Naive thymus-derived CD8-positive, alpha-beta T cell (primary cell): Measurements from ENCODE around the gene HACD2. TPM values are rescaled to one million over a fixed set of nuclear protein-coding genes. Genes with fewer than 3 reads are reported as not detected.

Experiments
- ATAC-seq, 2 donors: fragments of 150-1000 bp; cut with Tn5 transposase in 1 of 2; sonication (Bioruptor Pico), chemical (Tn5 transposase) in 1 of 2; 1 replicate in 1 of 2; 2 replicates in 1 of 2; pipeline ENCODE4 v1.10.0; 2021; ENCODE audit warnings: mild to moderate bottlenecking in 2 of 2, moderate library complexity in 2 of 2
- POLR2A ChIA-PET: fragments of 350-600 bp; sonication (Branson Sonifier 250); formaldehyde crosslinking; loops from one replicate; lab custom pipeline; 2021; ENCODE audit warnings: antibody characterized with exemption; lab: Charles Lee
- DNase-seq, 10 donors: peaks; one replicate each; pipeline versions ENCODE4 v3.0.0 to v3.0.0-alpha.2; 2020 to 2022
- H3K27ac Mint-ChIP-seq, 10 donors: one replicate each; pipeline ENCODE4 v1.8.0; 2020 to 2022; ENCODE audit warnings: mild to moderate bottlenecking in 10 of 10, mixed read lengths in 10 of 10, moderate library complexity in 4 of 10, inconsistent platforms in 1 of 10
- H3K27me3 Mint-ChIP-seq, 5 donors: one replicate each; pipeline ENCODE4 v1.8.0; 2021 to 2022; ENCODE audit warnings: mixed read lengths in 5 of 5
- H3K36me3 Mint-ChIP-seq, 3 donors: one replicate each; pipeline ENCODE4 v1.8.0; 2020 to 2022; ENCODE audit warnings: mixed read lengths in 3 of 3, mild to moderate bottlenecking in 2 of 3, inconsistent platforms in 1 of 3
- H3K4me1 Mint-ChIP-seq, 4 donors: one replicate each; pipeline ENCODE4 v1.8.0; 2021 to 2022; ENCODE audit warnings: mixed read lengths in 4 of 4
- H3K4me3 Mint-ChIP-seq, 10 donors: one replicate each; pipeline ENCODE4 v1.8.0; 2020 to 2022; ENCODE audit warnings: mild to moderate bottlenecking in 10 of 10, mixed read lengths in 10 of 10, moderate library complexity in 6 of 10, inconsistent platforms in 1 of 10
- H3K9me3 Mint-ChIP-seq, 9 donors: one replicate each; pipeline ENCODE4 v1.8.0; 2020 to 2022; ENCODE audit warnings: mixed read lengths in 9 of 9, mild to moderate bottlenecking in 3 of 9, inconsistent platforms in 1 of 9, moderate library complexity in 1 of 9
- polyA plus RNA-seq, 3 donors: library from polyadenylated mRNA; unstranded; fragments of 300-500 nt; fragmentation: Illumina TruSeq; gene quantifications; one replicate each; pipeline ENCODE4 v1.2.3, GENCODE V29; 2021
- total RNA-seq, 8 experiments: library from RNA in 2 of 8; stranded (reverse) in 2 of 8; gene quantifications; one replicate each; pipeline ENCODE4 v1.2.3 and lab custom pipeline; 2021 to 2026

The HACD2 gene
- total and polyA plus RNA-seq, 5 experiments from 2014 or later: 16.0 to 28.9 (median 20.5) TPM

GRCh38 chr3:123533554-123534159, 51.2 kb downstream of the HACD2 start:
- POLR2A ChIA-PET: no interaction called here
- peaks cover 0 to 3% (median under 1%) of the 10 kb centered on the region in 4 donors for H3K4me1 Mint-ChIP-seq
- H3K4me3 Mint-ChIP-seq: no peak overlapping the region
- no peaks in the 10 kb centered on the region for H3K27me3 Mint-ChIP-seq
- ATAC-seq (no peak), DNase-seq (no peak)
- H3K9me3 Mint-ChIP-seq: no peaks in the 10 kb centered on the region
- peak overlapping the region in 1 of 10 donors; percentile 1 for H3K27ac Mint-ChIP-seq
- peaks cover 0 to 7% (median 0%) of the 10 kb centered on the region in 3 donors for H3K36me3 Mint-ChIP-seq

GRCh38 chr3:123528130-123528529, 56.7 kb downstream of the HACD2 start:
- Mint-ChIP-seq H3K27ac (no peak overlapping the region), H3K4me1 (peaks cover 21 to 35% (median 33%) of the 10 kb centered on the region in 4 donors), H3K36me3 (peaks cover 10 to 33% (median 25%) of the 10 kb centered on the region in 3 donors), H3K9me3 (no peaks in the 10 kb centered on the region), H3K4me3 (no peak overlapping the region), H3K27me3 (no peaks in the 10 kb centered on the region)
- ATAC-seq (no peak), DNase-seq (no peak)
- POLR2A ChIA-PET: no interaction called here

DNA sequence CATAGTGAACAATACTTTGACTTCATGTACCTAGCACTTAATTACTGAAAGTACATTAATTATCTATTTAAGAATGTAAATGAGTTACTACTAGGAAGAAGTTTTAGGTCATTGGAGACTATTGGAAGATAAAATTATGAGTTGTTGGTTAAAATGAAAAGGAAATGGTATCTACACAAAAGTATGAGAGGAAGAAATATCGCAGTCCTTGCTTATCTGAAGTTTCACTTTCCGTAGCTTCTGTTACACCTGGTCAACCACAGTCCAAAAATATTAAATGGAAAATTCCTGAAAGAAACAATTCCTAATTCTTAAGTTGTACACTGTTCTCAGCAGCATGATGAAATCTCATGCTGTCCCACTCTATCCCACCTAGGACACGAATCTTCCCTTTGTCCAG, 57.8 kb downstream of the HACD2 start:
- DNase-seq: no peak
- Mint-ChIP-seq H3K4me3 (no peak overlapping the region), H3K27me3 (no peaks in the 10 kb centered on the region), H3K36me3 (peaks cover 10 to 37% (median 27%) of the 10 kb centered on the region in 3 donors), H3K9me3 (no peaks in the 10 kb centered on the region), H3K4me1 (peaks cover 27 to 46% (median 43%) of the 10 kb centered on the region in 4 donors), H3K27ac (no peak overlapping the region)
- no peak for ATAC-seq
- POLR2A ChIA-PET: no interaction called here

DNA sequence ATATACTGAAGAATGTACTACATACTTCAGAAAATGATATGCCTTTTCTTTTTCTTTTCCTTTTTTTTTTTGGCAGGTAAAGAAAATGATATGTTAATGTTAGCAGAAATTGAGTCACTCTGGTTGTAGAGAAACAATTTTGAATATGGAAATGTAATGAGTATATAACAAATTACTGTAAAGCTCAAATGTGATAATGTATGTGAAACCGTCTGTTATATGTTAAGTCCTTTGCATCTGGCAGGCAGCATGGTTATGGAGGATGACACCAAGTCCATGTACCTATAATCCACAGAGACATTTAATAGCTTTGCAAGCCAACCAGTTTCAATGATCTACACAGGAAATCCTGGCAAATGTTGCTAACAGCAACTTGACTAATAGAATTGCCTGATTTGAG, 58.4 kb downstream of the HACD2 start:
- Mint-ChIP-seq H3K27ac (peak overlapping the region in 1 of 10 donors; percentile 55), H3K9me3 (no peaks in the 10 kb centered on the region), H3K4me1 (peaks cover 30 to 50% (median 49%) of the 10 kb centered on the region in 4 donors), H3K36me3 (peaks cover 10 to 37% (median 27%) of the 10 kb centered on the region in 3 donors), H3K27me3 (no peaks in the 10 kb centered on the region), H3K4me3 (no peak overlapping the region)
- ATAC-seq (no peak), DNase-seq (no peak)
- POLR2A ChIA-PET: no interaction called here

DNA sequence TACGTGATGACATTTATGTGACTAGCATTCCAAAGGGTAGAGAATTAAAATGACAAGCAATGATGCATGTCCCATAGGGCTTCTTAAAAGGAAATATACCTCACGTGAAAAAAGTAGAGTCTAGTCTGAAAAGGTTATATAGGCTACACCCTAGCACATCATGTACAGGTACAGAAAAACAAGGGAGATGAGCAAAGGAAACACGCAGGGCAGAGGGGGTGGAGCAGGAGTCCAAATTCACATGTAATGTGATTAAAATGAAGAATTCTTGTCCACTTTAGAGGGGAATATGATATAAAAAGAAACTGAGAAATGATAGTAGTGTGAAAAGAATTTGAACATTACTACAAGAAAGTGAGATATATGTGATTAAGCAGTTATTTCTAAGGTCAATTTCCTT, 59.4 kb downstream of the HACD2 start:
- no peak overlapping the region for H3K4me3 Mint-ChIP-seq
- H3K27me3 Mint-ChIP-seq: no peaks in the 10 kb centered on the region
- no peaks in the 10 kb centered on the region for H3K9me3 Mint-ChIP-seq
- H3K36me3 Mint-ChIP-seq: peaks cover 10 to 37% (median 27%) of the 10 kb centered on the region in 3 donors
- POLR2A ChIA-PET: no interaction called here
- peaks cover 35 to 60% (median 58%) of the 10 kb centered on the region in 4 donors for H3K4me1 Mint-ChIP-seq
- no peak for ATAC-seq
- peak overlapping the region in 5 of 10 donors; percentile 12 to 57 (median 30) for H3K27ac Mint-ChIP-seq
- DNase-seq: no peak

DNA sequence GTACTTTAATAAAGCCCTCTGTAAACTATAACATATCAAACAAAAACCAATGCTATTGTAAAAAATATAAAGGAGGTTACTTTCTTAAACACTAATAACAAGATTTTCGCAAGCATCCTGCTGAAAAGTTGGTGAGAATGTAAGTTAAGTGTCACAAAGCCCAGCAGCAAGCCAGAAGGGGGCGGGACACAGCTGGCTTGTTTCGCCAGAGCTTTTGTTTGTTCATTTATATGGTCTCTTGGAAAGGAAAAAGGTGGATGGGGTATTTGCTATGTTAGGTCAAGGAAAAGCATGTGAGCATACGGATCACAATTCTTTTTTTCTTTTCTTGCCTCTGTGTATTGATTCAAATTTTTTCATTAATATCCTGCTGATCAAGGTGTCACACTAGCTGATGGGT, 59.9 kb downstream of the HACD2 start:
- no peaks in the 10 kb centered on the region for H3K9me3 Mint-ChIP-seq
- no peak for ATAC-seq
- peaks cover 10 to 37% (median 27%) of the 10 kb centered on the region in 3 donors for H3K36me3 Mint-ChIP-seq
- H3K4me1 Mint-ChIP-seq: peaks cover 35 to 60% (median 58%) of the 10 kb centered on the region in 4 donors
- POLR2A ChIA-PET: no interaction called here
- no peaks in the 10 kb centered on the region for H3K27me3 Mint-ChIP-seq
- no peak overlapping the region for H3K4me3 Mint-ChIP-seq
- peak overlapping the region in 6 of 10 donors; percentile 12 to 89 (median 50) for H3K27ac Mint-ChIP-seq
- DNase-seq: no peak

- Mint-ChIP-seq H3K4me3 (peak overlapping the region; percentile 5 to 78 (median 62)), H3K27me3 (no peaks in the 10 kb centered on the region), H3K27ac (peak overlapping the region; percentile 75 to 94 (median 87)), H3K36me3 (peaks cover 10 to 34% (median 24%) of the 10 kb centered on the region in 3 donors), H3K9me3 (no peaks in the 10 kb centered on the region), H3K4me1 (peaks cover 35 to 70% (median 62%) of the 10 kb centered on the region in 4 donors)
- ATAC-seq (peak; percentile 17 to 34), DNase-seq (peak in 1 of 10 donors; percentile 5)
- POLR2A ChIA-PET: no interaction called here
Measured at GRCh38 chr3:123523023-123523412, 61.8 kb downstream of the HACD2 start.

DNA sequence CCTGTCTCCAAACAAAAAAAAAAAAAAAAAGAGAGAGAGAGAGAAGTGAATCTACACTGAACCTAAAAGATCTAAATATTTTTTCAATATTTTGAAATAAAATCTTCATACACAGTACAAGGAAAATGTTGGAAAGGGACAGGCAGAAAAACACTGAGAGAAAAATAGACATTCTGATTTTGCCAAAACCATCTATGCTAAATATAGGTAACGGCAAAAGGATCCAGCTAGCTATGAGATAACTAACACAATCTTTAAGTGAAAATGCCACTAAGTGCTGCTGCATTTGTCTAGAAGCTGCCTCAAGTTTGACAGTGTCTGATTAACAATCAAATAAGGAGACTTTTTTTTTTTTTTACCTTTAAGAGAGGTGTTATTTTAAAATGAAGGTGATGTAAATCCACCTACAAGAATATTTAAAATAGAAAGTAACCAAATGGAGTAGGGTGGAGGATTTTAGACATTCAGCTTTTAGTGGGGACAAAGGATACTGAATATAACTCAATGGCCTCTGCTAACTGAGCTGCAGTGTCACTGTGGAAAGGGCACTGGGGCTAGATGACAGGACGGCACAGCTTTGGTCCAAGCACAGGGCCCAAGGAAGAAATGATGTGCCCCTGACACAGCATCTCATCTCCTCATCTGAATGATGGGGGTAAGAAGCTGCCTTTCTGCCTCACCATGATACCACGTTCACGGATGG, 62.4 kb downstream of the HACD2 start:
- no peaks in the 10 kb centered on the region for H3K27me3 Mint-ChIP-seq
- peaks cover 35 to 70% (median 62%) of the 10 kb centered on the region in 4 donors for H3K4me1 Mint-ChIP-seq
- no peak for DNase-seq
- H3K9me3 Mint-ChIP-seq: no peaks in the 10 kb centered on the region
- no peak for ATAC-seq
- POLR2A ChIA-PET: interaction anchor here (0.7 kb wide), 1 partner anchor 729 kb away, joined by 4 read pairs; the partner anchor contains the start of gene HSPBAP1
- peaks cover 6 to 29% (median 18%) of the 10 kb centered on the region in 3 donors for H3K36me3 Mint-ChIP-seq
- H3K4me3 Mint-ChIP-seq: peak overlapping the region in 9 of 10 donors; percentile 11 to 78 (median 67)
- H3K27ac Mint-ChIP-seq: peak overlapping the region; percentile 75 to 94 (median 87)

- POLR2A ChIA-PET: no interaction called here
- H3K4me3 Mint-ChIP-seq: peak overlapping the region in 8 of 10 donors; percentile 0 to 58 (median 22)
- peak in 2 of 10 donors; percentile 23 to 32 for DNase-seq
- H3K36me3 Mint-ChIP-seq: peaks cover 3 to 25% (median 8%) of the 10 kb centered on the region in 3 donors
- peaks cover 35 to 67% (median 60%) of the 10 kb centered on the region in 4 donors for H3K4me1 Mint-ChIP-seq
- ATAC-seq: peak in 1 of 2 donors; percentile 56
- peak overlapping the region; percentile 12 to 84 (median 76) for H3K27ac Mint-ChIP-seq
- H3K9me3 Mint-ChIP-seq: no peaks in the 10 kb centered on the region
- H3K27me3 Mint-ChIP-seq: no peaks in the 10 kb centered on the region
Measured at GRCh38 chr3:123521179-123521969, 63.5 kb downstream of the HACD2 start.

DNA sequence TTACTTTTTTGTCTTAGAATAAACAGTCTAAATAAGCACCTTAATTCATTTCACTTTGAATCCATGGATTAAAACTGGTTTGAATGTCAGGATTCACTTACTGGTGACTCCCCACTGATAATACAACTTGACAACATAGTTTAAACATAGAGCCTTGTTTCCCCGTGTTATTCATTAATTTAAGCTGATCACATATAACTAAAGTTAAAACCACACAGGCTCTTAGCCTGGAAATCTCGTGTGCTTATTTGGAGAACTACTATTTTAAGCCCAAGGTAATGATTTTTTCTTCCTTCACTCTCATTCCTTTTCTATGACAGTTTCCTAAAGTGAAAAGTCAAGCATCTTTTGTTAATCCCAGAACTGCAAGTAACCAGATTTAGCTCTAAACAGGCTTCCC, 64.2 kb downstream of the HACD2 start:
- H3K27me3 Mint-ChIP-seq: no peaks in the 10 kb centered on the region
- peak overlapping the region in 1 of 10 donors; percentile 58 for H3K4me3 Mint-ChIP-seq
- POLR2A ChIA-PET: no interaction called here
- DNase-seq: no peak
- ATAC-seq: no peak
- H3K9me3 Mint-ChIP-seq: no peaks in the 10 kb centered on the region
- peaks cover 0 to 23% (median 9%) of the 10 kb centered on the region in 3 donors for H3K36me3 Mint-ChIP-seq
- peak overlapping the region in 8 of 10 donors; percentile 1 to 84 (median 52) for H3K27ac Mint-ChIP-seq
- peaks cover 32 to 62% (median 54%) of the 10 kb centered on the region in 4 donors for H3K4me1 Mint-ChIP-seq

DNA sequence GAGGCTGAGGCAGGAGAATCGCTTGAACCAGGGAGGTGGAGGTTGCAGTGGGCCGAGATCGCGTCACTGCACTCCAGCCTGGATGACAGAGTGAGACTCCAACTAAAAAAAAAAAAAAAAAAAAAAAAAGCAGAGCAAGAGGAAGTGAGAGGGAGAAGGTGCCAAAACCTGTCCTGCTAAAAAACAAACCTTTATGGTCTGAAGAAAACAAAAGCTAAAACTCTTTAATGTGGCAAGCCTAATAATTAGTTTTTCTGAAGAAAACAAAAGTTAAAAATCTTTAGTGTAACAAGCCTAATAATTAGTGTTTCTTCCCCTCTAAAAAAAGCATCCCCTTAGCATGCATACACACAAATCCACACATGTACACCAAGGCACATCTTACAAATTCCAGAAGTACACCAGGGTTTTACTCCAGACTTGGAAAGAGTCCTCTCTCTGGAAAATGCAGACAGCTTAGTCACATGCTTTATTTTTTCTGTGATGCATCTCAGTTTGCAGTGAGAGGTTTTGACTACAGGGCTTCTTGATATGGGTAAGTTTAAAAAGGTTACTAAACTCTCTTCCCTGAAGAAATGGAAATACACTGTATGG, 65.9 kb downstream of the HACD2 start:
- Mint-ChIP-seq H3K27ac (peak overlapping the region in 1 of 10 donors; percentile 20), H3K4me3 (no peak overlapping the region), H3K27me3 (no peaks in the 10 kb centered on the region), H3K4me1 (peaks cover 21 to 45% (median 37%) of the 10 kb centered on the region in 4 donors), H3K36me3 (peaks cover 0 to 26% (median 8%) of the 10 kb centered on the region in 3 donors), H3K9me3 (no peaks in the 10 kb centered on the region)
- POLR2A ChIA-PET: interaction anchor here (0.7 kb wide), 1 partner anchor 1686 kb away, joined by 5 read pairs; no protein-coding TSS in a partner anchor
- DNase-seq (no peak), ATAC-seq (no peak)

GRCh38 chr3:123511726-123512125, 73.1 kb downstream of the HACD2 start:
- POLR2A ChIA-PET: no interaction called here

More at GRCh38 chr3:123511726-123512125, 73.1 kb downstream of the HACD2 start:
- H3K27ac Mint-ChIP-seq: peak overlapping the region in 1 of 10 donors; percentile 32
- DNase-seq (no peak), ATAC-seq (no peak)
- H3K9me3 Mint-ChIP-seq: no peaks in the 10 kb centered on the region
- peaks cover 0 to 50% (median 36%) of the 10 kb centered on the region in 3 donors for H3K36me3 Mint-ChIP-seq
- H3K4me3 Mint-ChIP-seq: no peak overlapping the region
- no peaks in the 10 kb centered on the region for H3K27me3 Mint-ChIP-seq
- peaks cover 0 to 2% (median 0%) of the 10 kb centered on the region in 4 donors for H3K4me1 Mint-ChIP-seq
